Measurements from ENCODE around the gene LRMDA. TPM values are rescaled to one million over a fixed set of nuclear protein-coding genes. Genes with fewer than 3 reads are reported as not detected.

Gene LRMDA
- total RNA-seq, 6 experiments from 2014 or later, result 0.32 TPM; not detected in 5

GRCh38 chr10:75682649-75683557 is 251.5 kb downstream of the LRMDA start:
- TF ChIP-seq CTCF (IDR thresholded peaks at IDR 0.05), result no peak
- Mint-ChIP-seq H3K36me3 (ENCODE audit: low read depth) (no peaks in the 10 kb centered on the region), H3K27me3 (ENCODE audit: insufficient read depth) (peaks cover 1% of the 10 kb centered on the region; the same call in 1 of the 2 replicates), H3K27ac (no peak overlapping the region), H3K9me3 (peaks cover 9% of the 10 kb centered on the region), H3K4me3 (no peak overlapping the region), H3K4me1 (ENCODE audit: low read depth) (no peaks in the 10 kb centered on the region)
- no peak for DNase-seq

- Mint-ChIP-seq H3K36me3 (ENCODE audit: low read depth) (no peaks in the 10 kb centered on the region), H3K4me1 (ENCODE audit: low read depth) (no peaks in the 10 kb centered on the region), H3K27me3 (ENCODE audit: insufficient read depth) (peaks cover 1% of the 10 kb centered on the region; the same call in 1 of the 2 replicates), H3K27ac (no peak overlapping the region), H3K4me3 (no peak overlapping the region), H3K9me3 (peaks cover 9% of the 10 kb centered on the region)
- DNase-seq, result no peak
- no peak for TF ChIP-seq CTCF (IDR thresholded peaks at IDR 0.05)
These were observed 253.8 kb downstream of the LRMDA start for GRCh38 chr10:75685187-75685586.

DNA sequence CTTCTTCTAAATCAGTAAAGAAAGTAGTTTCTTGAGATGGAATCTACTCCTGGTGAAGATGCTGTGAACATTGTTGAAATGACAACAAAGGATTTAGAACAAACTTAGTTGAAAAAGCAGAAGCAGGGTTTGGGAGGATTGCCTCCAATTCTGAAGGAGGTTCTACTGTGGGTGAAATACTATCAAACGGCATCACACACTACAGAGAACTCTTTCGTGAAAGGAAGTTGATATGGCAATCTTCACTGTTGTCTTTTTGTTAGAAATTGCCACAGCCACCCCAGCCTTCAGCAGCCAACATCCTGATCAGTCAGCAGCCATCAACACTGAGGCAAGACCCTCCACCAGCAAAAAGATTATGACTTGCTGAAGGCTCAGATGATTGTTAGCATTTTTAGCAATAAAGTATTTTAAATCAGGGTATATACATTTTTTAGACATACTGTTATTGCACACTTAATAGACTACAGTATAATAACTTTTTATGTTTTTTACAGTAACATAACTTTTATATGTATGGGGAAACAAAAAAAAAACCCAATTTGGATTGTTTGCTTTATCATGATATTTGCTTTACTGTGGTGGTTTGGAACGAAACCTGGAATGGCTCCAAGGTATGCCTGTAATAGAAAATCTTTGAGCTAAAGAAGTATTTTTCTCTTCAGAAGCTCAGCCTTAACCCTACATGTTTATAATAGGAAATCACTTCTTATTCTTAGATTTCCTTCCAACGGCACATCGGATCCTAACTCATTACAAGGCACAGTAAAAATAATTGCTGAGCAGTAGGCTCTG is 257.3 kb downstream of the LRMDA start:
- Mint-ChIP-seq H3K4me3 (no peak overlapping the region), H3K27ac (no peak overlapping the region), H3K9me3 (peaks cover 9% of the 10 kb centered on the region), H3K36me3 (ENCODE audit: low read depth) (no peaks in the 10 kb centered on the region), H3K4me1 (ENCODE audit: low read depth) (no peaks in the 10 kb centered on the region), H3K27me3 (ENCODE audit: insufficient read depth) (peaks cover 1% of the 10 kb centered on the region; the same call in 1 of the 2 replicates)
- no peak for DNase-seq
- TF ChIP-seq CTCF (IDR thresholded peaks at IDR 0.05), result no peak

DNA sequence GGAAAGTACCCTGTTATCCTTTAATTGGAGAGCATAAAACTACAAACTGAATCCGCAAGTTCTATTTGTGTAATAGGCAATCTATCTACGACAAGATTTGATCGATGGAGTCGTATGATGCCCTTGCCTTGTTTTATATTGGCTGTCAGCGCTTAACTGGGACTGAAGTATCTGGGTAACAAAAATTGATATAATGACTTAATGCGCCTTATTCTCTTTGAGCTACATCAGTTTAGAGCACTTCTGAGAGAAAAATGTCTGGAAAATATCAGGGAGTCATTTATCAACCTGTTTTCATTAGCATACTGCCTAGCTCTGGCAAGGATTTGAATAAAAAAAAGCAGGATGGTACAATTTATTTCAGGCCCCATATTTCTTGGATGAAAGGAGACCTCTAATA is 262.1 kb downstream of the LRMDA start:
- no peak overlapping the region for H3K4me3 Mint-ChIP-seq
- no peak for TF ChIP-seq CTCF (IDR thresholded peaks at IDR 0.05)
- no peaks in the 10 kb centered on the region for H3K9me3 Mint-ChIP-seq

GRCh38 chr10:75694269-75694668 is 262.8 kb downstream of the LRMDA start:
- Mint-ChIP-seq H3K27me3 (ENCODE audit: insufficient read depth) (no peaks in the 10 kb centered on the region; the same call in 1 of the 2 replicates), H3K4me3 (no peak overlapping the region), H3K36me3 (ENCODE audit: low read depth) (no peaks in the 10 kb centered on the region), H3K27ac (no peak overlapping the region), H3K4me1 (ENCODE audit: low read depth) (no peaks in the 10 kb centered on the region), H3K9me3 (no peaks in the 10 kb centered on the region)
- TF ChIP-seq CTCF (IDR thresholded peaks at IDR 0.05), result no peak
- DNase-seq, result no peak

More for the DNA sequence above, 262.1 kb downstream of the LRMDA start:
- no peak overlapping the region for H3K27ac Mint-ChIP-seq
- no peak for DNase-seq
- H3K4me1 Mint-ChIP-seq (ENCODE audit: low read depth), result no peaks in the 10 kb centered on the region
- H3K36me3 Mint-ChIP-seq (ENCODE audit: low read depth), result no peaks in the 10 kb centered on the region
- H3K27me3 Mint-ChIP-seq (ENCODE audit: insufficient read depth), result no peaks in the 10 kb centered on the region; the same call in 1 of the 2 replicates
